Colonic mucosa (tissue), 4 donors: ENCODE data around the gene DGCR8. TPM values are rescaled to one million over a fixed set of nuclear protein-coding genes. Genes with fewer than 3 reads are reported as not detected.
A peak's percentile ranks its signal among the peaks of the same experiment; 100 is the strongest.

Source experiments
- DNase-seq: peaks from one replicate; pipeline ENCODE4 v3.0.0-alpha.2; 2020
- H3K27ac ChIP-seq: fragments of 200-600 bp; one replicate; pipeline ENCODE4 v1.8.0; 2021
- H3K27me3 ChIP-seq: fragments of 200-600 bp; one replicate; pipeline ENCODE4 v1.8.0; 2021
- H3K36me3 ChIP-seq: fragments of 200-600 bp; one replicate; pipeline ENCODE4 v1.8.0; 2021
- H3K4me1 ChIP-seq: fragments of 200-600 bp; one replicate; pipeline ENCODE4 v1.8.0; 2021; ENCODE audit warnings: mild to moderate bottlenecking
- H3K4me3 ChIP-seq: fragments of 200-600 bp; one replicate; pipeline ENCODE4 v1.8.0; 2021
- H3K9ac ChIP-seq, 2 donors: one replicate each; pipeline ENCODE4 v1.7.0; 2013; ENCODE audit warnings: control low read depth in 2 of 2, low read depth in 2 of 2, low read length in 2 of 2
- H3K9me3 ChIP-seq: fragments of 200-600 bp; one replicate; pipeline ENCODE4 v1.8.0; 2021
- CTCF ChIP-seq: fragments of 200-600 bp; IDR thresholded peaks from one replicate; pipeline ENCODE4 v1.8.0; 2022; ENCODE audit warnings: antibody characterized with exemption, mild to moderate bottlenecking
- intact Hi-C: fragments of 100-400 bp; cut with DNase I; formaldehyde crosslinking; loops from one replicate; pipeline ENCODE4 v1.14.1; 2022
- total RNA-seq, 2 donors: library from RNA; stranded (reverse); fragmentation: NEBNext Ultra II Directional in 1 of 2; extraction: Animal tissue kit (Norgen Biotek cat#: 25700) in 1 of 2; gene quantifications; one replicate each; pipeline ENCODE4 v1.2.1, GENCODE V29; 2021
- donor health status: healthy.
- donor health status: DM: no; HTN: no; CAD: no.
- donor health status: DM: no; HTN: no; CAD: no.

DGCR8 gene
- total RNA-seq, 2 donors from 2014 or later, result 21.1 to 52.7 TPM

- TF ChIP-seq CTCF, result no peak
- H3K27me3 ChIP-seq, result no peaks in the 10 kb centered on the region
- no peaks in the 10 kb centered on the region for H3K36me3 ChIP-seq
- H3K4me3 ChIP-seq, result no peak overlapping the region
- H3K9ac ChIP-seq, result no peak overlapping the region
- DNase-seq, result no peak
- H3K27ac ChIP-seq, result no peak overlapping the region
- H3K9me3 ChIP-seq, result no peaks in the 10 kb centered on the region
- no peaks in the 10 kb centered on the region for H3K4me1 ChIP-seq
- intact Hi-C loops, result no loop called here
These were observed 74.7 kb downstream of the DGCR8 start for GRCh38 chr22:20154602-20155187.

GRCh38 chr22:20155330-20156041, 75.4 kb downstream of the DGCR8 start:
- no peak overlapping the region for H3K27ac ChIP-seq
- H3K9me3 ChIP-seq, result no peaks in the 10 kb centered on the region
- no peak overlapping the region for H3K4me3 ChIP-seq
- H3K9ac ChIP-seq, result no peak overlapping the region
- no peaks in the 10 kb centered on the region for H3K36me3 ChIP-seq
- DNase-seq, result peak; percentile 28
- no peaks in the 10 kb centered on the region for H3K27me3 ChIP-seq
- TF ChIP-seq CTCF, result no peak
- no peaks in the 10 kb centered on the region for H3K4me1 ChIP-seq
- intact Hi-C loops, result loop anchor here (1.0 kb wide), 1 partner anchor 130 kb away; no protein-coding TSS in a partner anchor

- Histone ChIP-seq H3K36me3 (no peaks in the 10 kb centered on the region), H3K9ac (no peak overlapping the region), H3K4me1 (no peaks in the 10 kb centered on the region), H3K27ac (no peak overlapping the region), H3K27me3 (no peaks in the 10 kb centered on the region), H3K9me3 (no peaks in the 10 kb centered on the region), H3K4me3 (no peak overlapping the region)
- TF ChIP-seq CTCF, result no peak
- intact Hi-C loops, result loop anchor here (1.0 kb wide), 1 partner anchor 129 kb away; no protein-coding TSS in a partner anchor
- DNase-seq, result no peak
These were observed 76.0 kb downstream of the DGCR8 start for GRCh38 chr22:20156042-20156389.

- Histone ChIP-seq H3K4me3 (no peak overlapping the region), H3K27me3 (no peaks in the 10 kb centered on the region), H3K36me3 (no peaks in the 10 kb centered on the region), H3K9me3 (no peaks in the 10 kb centered on the region), H3K4me1 (no peaks in the 10 kb centered on the region), H3K27ac (no peak overlapping the region), H3K9ac (no peak overlapping the region)
- peak; percentile 100 for TF ChIP-seq CTCF
- peak; percentile 86 for DNase-seq
- intact Hi-C loops, result loop anchor here (1.0 kb wide), 1 partner anchor 128 kb away; no protein-coding TSS in a partner anchor
These were observed 76.8 kb downstream of the DGCR8 start for GRCh38 chr22:20156611-20157429.

- Histone ChIP-seq H3K9ac (no peak overlapping the region), H3K9me3 (no peaks in the 10 kb centered on the region), H3K36me3 (no peaks in the 10 kb centered on the region), H3K27me3 (no peaks in the 10 kb centered on the region), H3K27ac (no peak overlapping the region), H3K4me3 (no peak overlapping the region), H3K4me1 (no peaks in the 10 kb centered on the region)
- TF ChIP-seq CTCF, result no peak
- no peak for DNase-seq
- intact Hi-C loops, result no loop called here
These were observed 77.6 kb downstream of the DGCR8 start for GRCh38 chr22:20157430-20158183.
